WTC11 (cell line): ENCODE results near the gene SARM1.

ENCODE experiments used
- ESRRA ChIP-seq: sonication (generic); formaldehyde crosslinking; IDR thresholded peaks from 2 replicates; pipeline ENCODE4 v1.8.1; 2022; ENCODE audit warnings: mild to moderate bottlenecking, missing genetic modification reagents, borderline replicate concordance
- MAX ChIP-seq: sonication (generic); formaldehyde crosslinking; IDR thresholded peaks from 2 replicates; pipeline ENCODE4 v1.8.0; 2022; ENCODE audit warnings: mild to moderate bottlenecking, missing genetic modification reagents
- SP1 ChIP-seq: sonication (generic); formaldehyde crosslinking; conservative IDR thresholded peaks from 2 replicates; pipeline ENCODE4 v1.8.1; 2022; ENCODE audit warnings: missing genetic modification reagents
- ZNF512 ChIP-seq: sonication (generic); formaldehyde crosslinking; IDR thresholded peaks from 2 replicates; pipeline ENCODE4 v1.8.1; 2022; ENCODE audit warnings: missing genetic modification reagents, borderline replicate concordance
- TF ChIP-seq, protein P1 (sequence below): fragments of 200-600 bp; IDR thresholded peaks from 2 replicates; pipeline ENCODE4 v1.8.0; 2022; ENCODE audit warnings: antibody characterized with exemption
- TF ChIP-seq, protein P2 (sequence below): sonication (generic); formaldehyde crosslinking; IDR thresholded peaks from 2 replicates; pipeline ENCODE4 v1.8.1; 2022; ENCODE audit warnings: mild to moderate bottlenecking, missing genetic modification reagents, moderate library complexity, borderline replicate concordance

DNA sequence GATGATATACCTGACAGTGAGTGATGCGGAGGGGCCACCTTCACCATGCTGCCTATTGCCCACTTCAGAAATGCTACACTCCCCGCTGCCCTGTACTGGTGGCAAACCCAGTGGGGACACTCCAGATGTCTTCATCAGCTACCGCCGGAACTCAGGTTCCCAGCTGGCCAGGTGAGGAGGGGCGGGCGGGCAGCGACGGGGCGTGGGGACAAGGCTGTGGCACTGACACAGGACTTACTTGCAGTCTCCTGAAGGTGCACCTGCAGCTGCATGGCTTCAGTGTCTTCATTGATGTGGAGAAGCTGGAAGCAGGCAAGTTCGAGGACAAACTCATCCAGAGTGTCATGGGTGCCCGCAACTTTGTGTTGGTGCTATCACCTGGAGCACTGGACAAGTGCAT is 16.6 kb downstream of the SARM1 start:
- TF ChIP-seq, protein P1, sequence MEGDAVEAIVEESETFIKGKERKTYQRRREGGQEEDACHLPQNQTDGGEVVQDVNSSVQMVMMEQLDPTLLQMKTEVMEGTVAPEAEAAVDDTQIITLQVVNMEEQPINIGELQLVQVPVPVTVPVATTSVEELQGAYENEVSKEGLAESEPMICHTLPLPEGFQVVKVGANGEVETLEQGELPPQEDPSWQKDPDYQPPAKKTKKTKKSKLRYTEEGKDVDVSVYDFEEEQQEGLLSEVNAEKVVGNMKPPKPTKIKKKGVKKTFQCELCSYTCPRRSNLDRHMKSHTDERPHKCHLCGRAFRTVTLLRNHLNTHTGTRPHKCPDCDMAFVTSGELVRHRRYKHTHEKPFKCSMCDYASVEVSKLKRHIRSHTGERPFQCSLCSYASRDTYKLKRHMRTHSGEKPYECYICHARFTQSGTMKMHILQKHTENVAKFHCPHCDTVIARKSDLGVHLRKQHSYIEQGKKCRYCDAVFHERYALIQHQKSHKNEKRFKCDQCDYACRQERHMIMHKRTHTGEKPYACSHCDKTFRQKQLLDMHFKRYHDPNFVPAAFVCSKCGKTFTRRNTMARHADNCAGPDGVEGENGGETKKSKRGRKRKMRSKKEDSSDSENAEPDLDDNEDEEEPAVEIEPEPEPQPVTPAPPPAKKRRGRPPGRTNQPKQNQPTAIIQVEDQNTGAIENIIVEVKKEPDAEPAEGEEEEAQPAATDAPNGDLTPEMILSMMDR, result no peak
- TF ChIP-seq, protein P2, sequence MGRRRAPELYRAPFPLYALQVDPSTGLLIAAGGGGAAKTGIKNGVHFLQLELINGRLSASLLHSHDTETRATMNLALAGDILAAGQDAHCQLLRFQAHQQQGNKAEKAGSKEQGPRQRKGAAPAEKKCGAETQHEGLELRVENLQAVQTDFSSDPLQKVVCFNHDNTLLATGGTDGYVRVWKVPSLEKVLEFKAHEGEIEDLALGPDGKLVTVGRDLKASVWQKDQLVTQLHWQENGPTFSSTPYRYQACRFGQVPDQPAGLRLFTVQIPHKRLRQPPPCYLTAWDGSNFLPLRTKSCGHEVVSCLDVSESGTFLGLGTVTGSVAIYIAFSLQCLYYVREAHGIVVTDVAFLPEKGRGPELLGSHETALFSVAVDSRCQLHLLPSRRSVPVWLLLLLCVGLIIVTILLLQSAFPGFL (CRISPR knock-in tag), result no peak
- no peak for TF ChIP-seq MAX
- no peak for TF ChIP-seq SP1
- TF ChIP-seq ZNF512, result no peak
- no peak for TF ChIP-seq ESRRA
